ENCODE results near the gene GMDS.

DNA sequence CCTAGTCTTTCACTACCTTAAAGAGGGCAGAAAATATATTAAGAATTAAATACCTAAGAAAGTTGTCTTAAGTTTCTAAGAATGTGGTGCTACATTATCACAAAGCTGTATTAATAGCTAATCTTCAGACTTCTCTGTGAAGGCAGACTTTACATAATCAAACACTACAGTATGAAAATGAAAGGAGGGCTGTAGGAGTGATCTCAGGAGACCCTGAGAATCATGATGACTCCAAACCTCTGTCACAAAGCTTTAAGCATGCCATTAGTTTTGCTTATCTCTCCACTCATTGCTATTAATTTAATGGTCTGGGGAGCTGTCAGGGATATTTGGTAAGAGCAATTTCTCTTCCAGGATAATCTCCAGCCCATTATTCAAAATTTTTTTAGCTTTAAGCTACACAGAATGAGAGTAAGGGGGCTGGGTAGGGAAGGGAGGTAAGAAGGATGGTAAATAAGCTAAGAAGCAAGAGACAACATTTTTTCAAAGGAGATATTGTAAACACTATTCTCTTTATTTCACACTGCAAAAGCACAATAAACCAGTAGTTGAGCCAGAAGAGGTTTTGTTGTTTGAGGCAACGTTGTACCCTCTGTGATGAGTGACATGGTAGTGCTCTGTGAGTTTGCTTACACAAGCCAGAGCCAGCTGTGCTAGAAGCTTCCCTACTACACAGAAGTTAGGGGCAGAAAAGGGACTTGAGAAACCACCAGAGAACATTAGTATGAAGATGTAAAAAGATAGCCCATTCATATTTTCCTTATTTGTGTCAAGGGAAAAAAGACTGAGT is 258.8 kb downstream of the GMDS start:
- TF ChIP-seq, protein P1, sequence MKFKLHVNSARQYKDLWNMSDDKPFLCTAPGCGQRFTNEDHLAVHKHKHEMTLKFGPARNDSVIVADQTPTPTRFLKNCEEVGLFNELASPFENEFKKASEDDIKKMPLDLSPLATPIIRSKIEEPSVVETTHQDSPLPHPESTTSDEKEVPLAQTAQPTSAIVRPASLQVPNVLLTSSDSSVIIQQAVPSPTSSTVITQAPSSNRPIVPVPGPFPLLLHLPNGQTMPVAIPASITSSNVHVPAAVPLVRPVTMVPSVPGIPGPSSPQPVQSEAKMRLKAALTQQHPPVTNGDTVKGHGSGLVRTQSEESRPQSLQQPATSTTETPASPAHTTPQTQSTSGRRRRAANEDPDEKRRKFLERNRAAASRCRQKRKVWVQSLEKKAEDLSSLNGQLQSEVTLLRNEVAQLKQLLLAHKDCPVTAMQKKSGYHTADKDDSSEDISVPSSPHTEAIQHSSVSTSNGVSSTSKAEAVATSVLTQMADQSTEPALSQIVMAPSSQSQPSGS (IDR thresholded peaks at IDR 0.05; ENCODE audit: low read length): no peak
- TF ChIP-seq KDM4A (IDR thresholded peaks at IDR 0.05; ENCODE audit: low read depth, low read length, severe bottlenecking): no peak
- TF ChIP-seq JUND (IDR thresholded peaks at IDR 0.05; ENCODE audit: low read length): no peak
- TF ChIP-seq CTBP2 (IDR thresholded peaks at IDR 0.05; ENCODE audit: borderline replicate concordance, insufficient read depth, insufficient read length, low read length): no peak
- TF ChIP-seq, protein P2, sequence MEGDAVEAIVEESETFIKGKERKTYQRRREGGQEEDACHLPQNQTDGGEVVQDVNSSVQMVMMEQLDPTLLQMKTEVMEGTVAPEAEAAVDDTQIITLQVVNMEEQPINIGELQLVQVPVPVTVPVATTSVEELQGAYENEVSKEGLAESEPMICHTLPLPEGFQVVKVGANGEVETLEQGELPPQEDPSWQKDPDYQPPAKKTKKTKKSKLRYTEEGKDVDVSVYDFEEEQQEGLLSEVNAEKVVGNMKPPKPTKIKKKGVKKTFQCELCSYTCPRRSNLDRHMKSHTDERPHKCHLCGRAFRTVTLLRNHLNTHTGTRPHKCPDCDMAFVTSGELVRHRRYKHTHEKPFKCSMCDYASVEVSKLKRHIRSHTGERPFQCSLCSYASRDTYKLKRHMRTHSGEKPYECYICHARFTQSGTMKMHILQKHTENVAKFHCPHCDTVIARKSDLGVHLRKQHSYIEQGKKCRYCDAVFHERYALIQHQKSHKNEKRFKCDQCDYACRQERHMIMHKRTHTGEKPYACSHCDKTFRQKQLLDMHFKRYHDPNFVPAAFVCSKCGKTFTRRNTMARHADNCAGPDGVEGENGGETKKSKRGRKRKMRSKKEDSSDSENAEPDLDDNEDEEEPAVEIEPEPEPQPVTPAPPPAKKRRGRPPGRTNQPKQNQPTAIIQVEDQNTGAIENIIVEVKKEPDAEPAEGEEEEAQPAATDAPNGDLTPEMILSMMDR (IDR thresholded peaks at IDR 0.05; ENCODE audit: control extremely low read depth in 1 of 3, insufficient read depth in 1 of 3, low read depth in 1 of 3, low read length in 3 of 3): no peak
- no peak for TF ChIP-seq TEAD4 (IDR thresholded peaks at IDR 0.05; ENCODE audit: low read depth, low read length)
- no peak for TF ChIP-seq SIX5 (IDR thresholded peaks at IDR 0.05; ENCODE audit: low read depth, low read length)
- TF ChIP-seq RAD21 (IDR thresholded peaks at IDR 0.05 in 1 of 2, conservative IDR thresholded peaks at IDR 0.05 in 1 of 2; ENCODE audit: low read depth in 2 of 2, low read length in 2 of 2): no peak
- no peak for TF ChIP-seq EP300 (IDR thresholded peaks at IDR 0.05; ENCODE audit: borderline replicate concordance in 1 of 2, low read depth in 2 of 2, low read length in 2 of 2)
- no peak for TF ChIP-seq ASH2L (IDR thresholded peaks at IDR 0.05; ENCODE audit: low read length)
- TF ChIP-seq EZH2 (IDR thresholded peaks at IDR 0.05; ENCODE audit: low read depth, low read length, severe bottlenecking): no peak
